Lung (tissue), 12 donors: ENCODE data around the gene MMAB. TPM values are rescaled to one million over a fixed set of nuclear protein-coding genes. Genes with fewer than 3 reads are reported as not detected.

Source experiments
- ATAC-seq: fragments of 200-7000 bp; cut with Tn5 transposase; one replicate; pipeline ENCODE4 v1.9.1; 2020; ENCODE audit warnings: moderate number of reproducible peaks; ENCODE audit not compliant: insufficient read depth, low FRiP score
- DNase-seq, 3 donors: peaks; one replicate each; pipeline ENCODE4 v3.0.0-alpha.2; 2013 to 2017
- H3K27ac ChIP-seq, 2 donors: one replicate each; pipeline ENCODE4 v1.5.1; 2013; ENCODE audit warnings: mild to moderate bottlenecking in 2 of 2, moderate library complexity in 2 of 2, control low read depth in 1 of 2, inconsistent platforms in 1 of 2, low read depth in 1 of 2, low read length in 1 of 2
- H3K27me3 ChIP-seq, 3 donors: one replicate each; pipeline ENCODE4 v1.5.1; 2013; ENCODE audit warnings: low read length in 2 of 3; ENCODE audit not compliant: control insufficient read depth in 3 of 3, insufficient read depth in 3 of 3
- H3K36me3 ChIP-seq, 4 donors: one replicate each; pipeline ENCODE4 v1.5.1; 2013; ENCODE audit warnings: low read length in 4 of 4, mild to moderate bottlenecking in 1 of 4, moderate library complexity in 1 of 4; ENCODE audit not compliant: control insufficient read depth in 4 of 4, insufficient read depth in 4 of 4
- H3K4me1 ChIP-seq, 5 donors: one replicate each; pipeline ENCODE4 v1.5.1; 2013; ENCODE audit warnings: low read length in 5 of 5, mild to moderate bottlenecking in 2 of 5, moderate library complexity in 1 of 5; ENCODE audit not compliant: control insufficient read depth in 5 of 5, insufficient read depth in 5 of 5
- H3K4me3 ChIP-seq: one replicate; pipeline ENCODE4 v1.5.1; 2013; ENCODE audit warnings: mild to moderate bottlenecking, control low read depth, moderate library complexity
- H3K9ac ChIP-seq, 2 donors: one replicate each; pipeline ENCODE4 v1.5.1; 2013; ENCODE audit warnings: low read length in 2 of 2, control low read depth in 1 of 2; ENCODE audit not compliant: insufficient read depth in 1 of 2
- H3K9me3 ChIP-seq, 4 donors: one replicate each; pipeline ENCODE4 v1.5.1; 2013; ENCODE audit warnings: low read length in 3 of 4, mild to moderate bottlenecking in 1 of 4, moderate library complexity in 1 of 4; ENCODE audit not compliant: control insufficient read depth in 4 of 4, insufficient read depth in 3 of 4
- WGBS, 2 donors: extraction: QIAGEN DNeasy Blood & Tissue Kit; methylation state at CpG; one replicate each; pipeline ENCODE4 v1.1.7; 2013; 5-methylcytosine and 5-hydroxymethylcytosine counted together
- polyA plus RNA-seq, 2 donors: library from polyadenylated mRNA; stranded (reverse); fragments of 200-250 nt; gene quantifications; one replicate each; pipeline ENCODE4 v1.2.1, GENCODE V29; 2013
- total RNA-seq, 2 donors: library from RNA; depleted of rRNA in 1 of 2; stranded (reverse); fragments of >200 nt in 1 of 2; gene quantifications; one replicate each; pipeline ENCODE4 v1.2.1, GENCODE V29; 2014 to 2021
- TF ChIP-seq, protein P1 (sequence below): IDR thresholded peaks from 2 replicates; pipeline ENCODE4 v1.5.1; 2012; ENCODE audit warnings: mild to moderate bottlenecking; ENCODE audit errors: control extremely low read depth, extremely low read depth
- donor health status: control.
- donor health status: control.
- donor health status: Bipolar disorder and iron deficiency.
- donor health status: healthy.
- donor health status: DM: yes; HTN: yes; CAD: no.

MMAB gene
- total and polyA plus RNA-seq, 4 donors: 23.8 to 90.2 (median 77.9) TPM

DNA sequence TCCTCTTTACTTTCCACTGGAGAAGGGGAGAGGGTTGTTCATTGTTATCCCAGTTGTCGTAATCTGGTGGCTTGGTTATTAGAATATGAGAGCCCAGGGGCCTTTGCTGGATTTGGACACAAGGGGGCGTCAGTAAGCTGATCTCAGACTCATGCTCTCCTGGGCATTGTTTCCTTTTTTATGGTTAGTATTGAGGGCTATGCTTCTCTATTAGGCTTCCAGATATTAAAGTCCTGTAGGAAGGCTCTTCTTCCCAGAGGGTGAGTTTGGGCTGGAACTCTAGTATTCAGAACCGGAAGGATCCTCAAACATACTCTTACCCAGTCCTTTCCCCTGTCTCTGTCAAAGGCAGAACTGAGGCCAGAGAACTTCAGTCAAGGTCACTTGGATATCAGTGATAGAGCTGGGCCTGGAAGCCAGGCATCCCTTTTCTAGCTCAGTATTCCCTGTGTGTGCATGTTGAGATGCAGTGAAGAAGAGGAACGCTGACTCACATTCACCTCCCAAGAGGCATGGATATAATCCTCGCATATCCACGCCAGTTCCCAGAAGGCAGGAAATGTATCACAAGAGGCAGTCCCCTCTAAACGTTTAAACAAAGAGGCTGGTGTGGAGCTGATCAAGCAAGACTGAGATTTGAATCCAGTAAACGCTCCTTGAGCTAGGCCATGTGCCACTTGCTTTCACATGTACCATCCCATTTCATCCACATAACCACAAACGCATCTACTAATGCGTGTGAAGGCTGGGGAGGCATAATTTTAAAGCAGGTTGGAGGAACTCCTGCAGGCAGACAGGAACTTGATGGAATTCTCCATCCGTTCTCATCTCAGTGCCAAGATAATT, 54.3 kb downstream of the MMAB start:
- Histone ChIP-seq H3K36me3 (peaks cover 5 to 68% (median 55%) of the 10 kb centered on the region in 4 donors), H3K4me1 (no peaks in the 10 kb centered on the region), H3K27me3 (no peaks in the 10 kb centered on the region), H3K27ac (peak overlapping the region in 1 of 2 donors; percentile 75), H3K4me3 (no peak overlapping the region), H3K9me3 (no peaks in the 10 kb centered on the region), H3K9ac (no peak overlapping the region)
- WGBS, 2 donors: 70 to 74% methylated on average over 11 of the region's 11 CpGs
- DNase-seq (peak; percentile 64 to 68 (median 65)), ATAC-seq (no peak)
- TF ChIP-seq, protein P1, sequence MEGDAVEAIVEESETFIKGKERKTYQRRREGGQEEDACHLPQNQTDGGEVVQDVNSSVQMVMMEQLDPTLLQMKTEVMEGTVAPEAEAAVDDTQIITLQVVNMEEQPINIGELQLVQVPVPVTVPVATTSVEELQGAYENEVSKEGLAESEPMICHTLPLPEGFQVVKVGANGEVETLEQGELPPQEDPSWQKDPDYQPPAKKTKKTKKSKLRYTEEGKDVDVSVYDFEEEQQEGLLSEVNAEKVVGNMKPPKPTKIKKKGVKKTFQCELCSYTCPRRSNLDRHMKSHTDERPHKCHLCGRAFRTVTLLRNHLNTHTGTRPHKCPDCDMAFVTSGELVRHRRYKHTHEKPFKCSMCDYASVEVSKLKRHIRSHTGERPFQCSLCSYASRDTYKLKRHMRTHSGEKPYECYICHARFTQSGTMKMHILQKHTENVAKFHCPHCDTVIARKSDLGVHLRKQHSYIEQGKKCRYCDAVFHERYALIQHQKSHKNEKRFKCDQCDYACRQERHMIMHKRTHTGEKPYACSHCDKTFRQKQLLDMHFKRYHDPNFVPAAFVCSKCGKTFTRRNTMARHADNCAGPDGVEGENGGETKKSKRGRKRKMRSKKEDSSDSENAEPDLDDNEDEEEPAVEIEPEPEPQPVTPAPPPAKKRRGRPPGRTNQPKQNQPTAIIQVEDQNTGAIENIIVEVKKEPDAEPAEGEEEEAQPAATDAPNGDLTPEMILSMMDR: peak; percentile 58

DNA sequence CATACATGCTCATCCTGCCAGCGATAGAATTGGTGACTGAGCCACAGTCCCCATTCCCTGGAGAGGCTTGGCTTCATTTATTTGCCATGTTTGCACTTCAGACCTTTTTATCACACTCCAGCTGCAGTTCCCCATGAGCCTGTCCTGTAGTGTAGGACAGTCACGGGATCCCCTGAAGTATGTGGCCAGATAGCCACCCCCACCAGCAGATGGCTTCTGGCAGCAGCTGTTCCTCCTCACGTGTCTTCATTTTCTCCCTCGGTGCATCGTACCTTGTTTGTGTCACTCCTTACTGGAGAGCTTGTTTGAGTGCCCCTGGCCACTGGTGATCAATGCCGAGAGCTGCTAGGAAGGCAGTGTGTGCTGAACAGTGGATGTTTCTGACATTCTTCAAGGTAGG, 55.7 kb downstream of the MMAB start:
- Histone ChIP-seq H3K9ac (no peak overlapping the region), H3K9me3 (no peaks in the 10 kb centered on the region), H3K4me3 (no peak overlapping the region), H3K4me1 (no peaks in the 10 kb centered on the region), H3K27ac (no peak overlapping the region), H3K27me3 (no peaks in the 10 kb centered on the region), H3K36me3 (peaks cover 10 to 59% (median 45%) of the 10 kb centered on the region in 4 donors)
- DNase-seq (no peak), ATAC-seq (no peak)
- TF ChIP-seq, protein P1: no peak
- whole genome bisulfite sequencing, 2 donors: 86 to 89% methylated on average over 6 of the region's 6 CpGs

DNA sequence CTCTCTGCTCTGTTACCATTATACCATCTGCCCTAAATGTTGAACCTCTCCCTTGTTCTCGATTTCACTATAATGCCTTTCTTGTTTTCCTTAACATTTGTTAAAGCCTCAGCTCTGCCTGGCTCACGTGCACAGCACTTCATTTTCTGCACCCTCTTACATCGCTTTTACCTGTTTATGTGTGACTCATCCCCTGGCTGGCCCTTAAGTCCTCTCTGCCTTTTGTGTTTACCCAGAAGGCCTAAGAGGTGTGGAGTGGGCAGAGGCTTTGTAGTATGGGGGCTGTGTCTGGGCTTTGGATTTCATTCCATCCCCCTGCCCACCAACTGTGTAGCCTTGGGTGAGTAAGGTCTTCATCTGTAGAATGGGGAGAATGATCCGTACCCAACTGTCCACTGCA, 59.3 kb downstream of the MMAB start:
- TF ChIP-seq, protein P1: no peak
- Histone ChIP-seq H3K36me3 (peaks cover 29 to 54% (median 39%) of the 10 kb centered on the region in 4 donors), H3K4me3 (no peak overlapping the region), H3K27ac (no peak overlapping the region), H3K4me1 (no peaks in the 10 kb centered on the region), H3K27me3 (no peaks in the 10 kb centered on the region), H3K9ac (no peak overlapping the region), H3K9me3 (no peaks in the 10 kb centered on the region)
- ATAC-seq (no peak), DNase-seq (no peak)
- WGBS, 2 donors: 81 to 97% methylated on average over 4 of the region's 4 CpGs

DNA sequence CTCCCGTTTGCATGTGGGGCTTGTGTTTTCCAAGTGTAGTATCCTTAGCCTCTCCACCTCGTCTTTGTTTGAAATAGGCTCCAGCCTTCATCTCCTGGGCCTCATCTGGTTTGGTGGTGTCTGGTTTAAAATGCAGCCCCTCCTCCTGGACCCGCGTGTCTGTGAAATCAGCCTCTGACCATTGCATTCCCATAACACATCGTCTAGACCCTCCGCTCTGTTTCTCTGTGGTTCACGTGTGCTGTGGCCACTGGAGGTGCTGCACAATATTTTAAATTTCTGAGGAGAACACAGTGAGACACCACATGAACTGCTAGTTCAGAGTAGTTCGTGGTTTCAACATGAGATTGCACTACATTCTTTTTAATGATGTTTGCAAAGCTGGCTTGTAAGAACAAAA, 60.3 kb downstream of the MMAB start:
- no peaks in the 10 kb centered on the region for H3K4me1 ChIP-seq
- no peaks in the 10 kb centered on the region for H3K9me3 ChIP-seq
- H3K36me3 ChIP-seq: peaks cover 31 to 50% (median 41%) of the 10 kb centered on the region in 4 donors
- H3K27me3 ChIP-seq: no peaks in the 10 kb centered on the region
- no peak overlapping the region for H3K4me3 ChIP-seq
- DNase-seq: no peak
- 76 to 83% methylated on average over 8 of the region's 8 CpGs for WGBS, 2 donors
- no peak overlapping the region for H3K27ac ChIP-seq
- no peak overlapping the region for H3K9ac ChIP-seq
- ATAC-seq: no peak
- TF ChIP-seq, protein P1: no peak
